Measurements from ENCODE around the gene FAM3D.
"Not testable (repeated sequence)": the region's sequence is repeated elsewhere in the genome, so short reads cannot be mapped to it uniquely, and the experiment has no call there.

The FAM3D gene

GRCh38 chr3:58683001-58683458 is 16.5 kb upstream of the FAM3D start:
- DNase-seq: peak; percentile 5

- no peak for DNase-seq
Measured at GRCh38 chr3:58681863-58682262, 15.3 kb upstream of the FAM3D start.

DNA sequence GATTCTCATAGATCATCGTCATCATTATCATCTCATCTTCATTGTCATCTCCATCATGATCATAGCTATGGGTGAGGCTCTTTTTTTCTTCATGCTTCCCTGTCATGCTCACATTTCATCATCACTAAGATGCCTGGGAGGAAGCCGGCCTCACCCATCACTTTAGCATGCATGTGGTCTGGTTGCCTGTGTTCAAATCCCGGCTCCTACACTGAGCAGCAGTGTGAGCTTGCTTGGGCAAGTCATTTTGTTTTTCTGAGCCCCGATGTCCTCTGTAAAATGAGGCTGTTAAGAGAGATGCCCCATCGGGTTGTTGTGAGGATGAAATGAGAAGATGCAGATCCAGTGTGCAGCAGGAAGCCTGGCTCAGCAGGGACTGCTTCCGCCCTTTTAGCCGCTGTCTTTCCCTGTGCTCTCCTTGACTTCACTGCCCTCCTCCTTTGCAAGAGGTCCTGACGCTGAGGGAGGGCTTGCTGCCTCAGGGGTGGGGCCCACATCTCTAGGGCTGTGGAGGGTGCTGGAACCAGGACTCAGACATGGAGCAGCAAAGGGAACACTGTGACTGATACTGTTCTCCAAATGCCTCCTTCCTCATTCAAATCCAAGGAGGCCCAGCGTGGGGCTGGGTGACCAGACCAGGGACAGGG is 14.4 kb upstream of the FAM3D start:
- DNase-seq: no peak

- DNase-seq: no peak
Measured at GRCh38 chr3:58679974-58680666, 13.5 kb upstream of the FAM3D start.

DNA sequence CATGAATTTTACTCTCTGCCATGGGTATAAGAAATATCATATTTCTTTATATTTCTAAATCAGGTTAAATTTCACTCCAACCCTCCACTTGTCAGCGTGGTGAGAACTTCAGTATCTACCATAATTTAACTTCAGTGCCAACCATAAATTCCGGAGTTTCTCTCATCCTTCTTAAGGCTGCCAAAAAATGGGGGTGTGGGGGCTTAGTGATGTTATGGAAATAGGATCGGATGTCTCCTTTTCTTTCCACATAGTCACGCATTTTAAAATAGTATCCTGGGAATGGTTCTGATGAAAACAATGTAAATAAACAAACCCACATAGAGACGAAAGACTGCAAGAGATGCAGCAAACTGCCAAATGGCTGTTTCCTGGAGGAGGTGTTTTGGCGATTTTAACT is 12.9 kb upstream of the FAM3D start:
- DNase-seq: no peak

DNA sequence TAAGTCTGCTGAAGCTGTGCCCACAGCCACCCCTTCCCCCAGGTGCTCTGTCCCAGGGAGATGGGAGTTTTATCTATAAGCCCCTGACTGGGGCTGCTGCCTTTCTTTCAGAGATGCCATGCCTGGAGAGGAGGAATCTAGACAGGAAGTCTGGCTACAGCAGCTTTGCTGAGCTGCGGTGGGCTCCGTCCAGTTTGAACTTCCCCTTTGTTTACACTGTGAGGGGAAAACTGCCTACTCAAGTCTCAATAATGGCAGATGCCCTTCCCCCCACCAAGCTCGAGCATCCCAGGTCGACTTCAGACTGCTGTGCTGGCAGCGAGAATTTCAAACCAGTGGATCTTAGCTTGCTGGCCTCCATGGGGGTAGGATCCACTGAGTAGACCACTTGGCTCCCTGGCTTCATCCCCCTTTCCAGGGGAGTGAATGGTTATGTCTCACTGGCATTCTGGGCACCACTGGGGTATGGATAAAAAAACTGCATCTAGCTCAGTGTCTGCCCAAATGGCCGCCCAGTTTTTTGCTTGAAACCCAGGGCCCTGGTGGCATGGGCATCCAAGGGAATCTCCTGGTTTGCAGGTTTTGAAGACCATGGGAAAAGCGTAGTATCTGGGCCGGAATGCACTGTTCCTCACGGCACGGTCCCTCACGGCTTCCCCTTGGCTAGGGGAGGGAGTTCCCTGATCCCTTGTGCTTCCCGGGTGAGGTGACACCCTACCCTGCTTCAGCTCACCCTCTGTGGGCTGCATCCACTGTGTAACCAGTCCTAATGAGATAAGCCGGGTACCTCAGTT is 11.8 kb upstream of the FAM3D start:
- DNase-seq: not testable (repeated sequence)

GRCh38 chr3:58672880-58673279 is 6.3 kb upstream of the FAM3D start:
- no peak for DNase-seq

DNA sequence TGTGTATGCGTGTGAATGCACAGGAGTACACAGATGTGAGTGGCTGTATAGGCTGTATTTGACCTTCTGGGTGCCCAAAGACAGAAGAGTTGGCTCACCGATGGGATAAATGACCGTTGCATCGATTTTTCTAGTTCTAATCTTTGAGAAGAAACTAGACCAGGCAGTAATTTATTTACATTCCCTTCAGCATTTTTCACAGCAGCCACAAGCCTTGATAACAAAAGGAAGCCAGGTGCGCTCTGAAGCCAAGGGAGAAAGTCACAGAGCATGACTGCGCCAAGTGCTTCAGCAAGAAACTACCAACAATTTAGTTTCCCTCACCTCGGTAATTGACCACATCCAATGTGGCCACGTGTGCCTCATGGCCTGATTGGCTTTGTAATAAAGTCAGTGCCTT is 5.9 kb upstream of the FAM3D start:
- no peak for DNase-seq

DNA sequence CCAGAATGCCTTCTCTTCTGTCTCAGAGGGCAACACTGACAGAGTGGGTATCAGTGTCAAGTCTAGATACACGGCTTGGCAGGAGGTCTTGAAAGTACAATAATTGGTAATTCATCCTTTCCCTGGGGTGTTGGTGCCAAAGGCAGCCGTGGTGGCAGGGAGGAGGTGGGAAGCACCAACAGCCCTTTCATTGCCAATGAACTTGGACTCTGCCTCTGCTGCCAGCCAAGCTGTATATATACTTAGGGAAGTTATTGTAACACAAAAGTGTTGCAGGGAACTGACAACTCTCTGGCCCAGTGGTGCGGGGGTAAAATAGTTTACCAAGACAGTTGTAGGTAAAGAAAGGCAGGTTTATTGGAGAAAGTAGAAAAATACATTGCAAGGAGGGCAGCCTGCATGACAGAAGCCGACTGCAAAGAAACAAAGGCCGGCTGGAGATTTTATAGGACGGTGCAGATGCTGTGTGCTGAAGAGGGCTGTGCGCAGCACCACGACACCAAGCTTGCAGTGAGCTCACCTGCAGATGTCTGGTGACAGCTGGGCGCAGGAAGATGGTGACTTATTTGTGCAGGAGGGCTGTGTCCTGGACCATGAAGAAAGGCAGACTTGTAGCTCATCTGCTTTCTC is 4.0 kb upstream of the FAM3D start:
- DNase-seq: no peak

- no peak for DNase-seq
Measured at GRCh38 chr3:58668247-58668646, 1.7 kb upstream of the FAM3D start.

DNA sequence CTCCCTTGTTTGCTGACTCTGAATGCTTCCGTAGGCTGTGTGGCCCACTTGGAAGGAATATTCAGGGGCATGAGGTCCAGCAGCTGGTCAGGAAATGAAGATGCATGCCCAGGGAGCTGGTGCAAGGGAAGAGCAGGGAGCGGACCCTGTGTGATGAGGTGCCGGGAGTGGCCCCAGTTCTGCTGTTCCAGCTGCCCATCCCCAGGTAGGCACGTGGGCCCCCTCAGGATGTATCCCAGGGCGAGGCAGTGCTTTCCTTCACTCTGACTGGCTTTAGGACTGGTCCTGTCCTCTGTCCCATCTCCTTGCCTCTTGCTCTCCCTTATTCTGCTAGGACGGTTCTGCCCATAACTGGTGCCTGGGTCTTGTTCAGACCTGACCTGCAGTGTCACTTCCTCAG is 1.1 kb upstream of the FAM3D start:
- DNase-seq: no peak

GRCh38 chr3:58667229-58667628 is 655 bp upstream of the FAM3D start:
- no peak for DNase-seq

GRCh38 chr3:58665405-58665804 is 1.2 kb downstream of the FAM3D start:
- no peak for DNase-seq

GRCh38 chr3:58664611-58665010 is 2.0 kb downstream of the FAM3D start:
- no peak for DNase-seq

DNA sequence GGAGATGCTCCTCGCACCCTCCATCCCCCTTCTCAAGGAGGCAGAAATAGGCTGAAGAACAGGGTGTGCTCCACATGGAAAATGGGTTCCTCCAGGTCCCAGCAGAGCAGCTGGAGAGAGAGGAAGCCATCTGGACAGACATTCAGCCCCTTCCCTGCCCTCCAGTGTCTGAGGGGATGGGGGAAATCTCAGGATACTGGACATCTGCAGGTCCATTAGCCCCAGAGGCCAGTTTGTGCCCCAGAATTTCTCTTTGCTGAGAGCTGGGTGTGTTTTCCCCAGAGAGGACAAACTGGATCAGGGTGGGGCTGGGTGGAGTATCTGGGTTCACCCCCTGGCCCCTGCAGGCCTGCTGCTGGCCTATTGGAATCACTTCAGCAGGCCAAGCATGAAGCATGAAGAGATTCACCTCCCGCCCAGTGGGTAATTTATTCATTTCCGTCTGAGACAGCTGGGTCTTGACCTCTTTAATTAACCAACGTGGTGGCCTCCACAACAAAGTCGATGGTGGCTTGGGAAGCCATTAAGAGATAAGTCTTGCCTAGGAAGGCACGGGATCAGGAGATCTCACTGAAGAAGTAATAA is 4.6 kb downstream of the FAM3D start:
- DNase-seq: no peak

DNA sequence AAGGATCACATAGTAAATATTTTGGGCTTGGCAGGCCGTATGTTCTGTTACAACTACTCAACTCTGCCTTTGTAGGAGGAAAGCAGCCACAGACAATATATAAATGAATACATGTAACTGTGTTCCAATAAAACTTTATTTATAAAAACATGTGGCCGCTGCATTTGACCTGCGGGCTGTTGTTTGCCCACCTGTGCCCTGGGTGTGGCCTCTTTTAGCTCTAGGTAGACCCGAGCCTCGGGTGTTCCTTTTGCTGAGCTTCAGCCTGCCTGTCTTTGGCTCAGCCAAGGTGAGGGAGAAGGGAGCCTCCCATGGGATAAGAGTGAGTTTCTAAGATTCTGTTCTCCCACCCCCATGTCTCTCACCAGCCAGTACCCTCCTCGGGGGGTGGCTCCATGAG is 5.6 kb downstream of the FAM3D start:
- no peak for DNase-seq

GRCh38 chr3:58659051-58659675 is 7.4 kb downstream of the FAM3D start:
- DNase-seq: no peak

DNA sequence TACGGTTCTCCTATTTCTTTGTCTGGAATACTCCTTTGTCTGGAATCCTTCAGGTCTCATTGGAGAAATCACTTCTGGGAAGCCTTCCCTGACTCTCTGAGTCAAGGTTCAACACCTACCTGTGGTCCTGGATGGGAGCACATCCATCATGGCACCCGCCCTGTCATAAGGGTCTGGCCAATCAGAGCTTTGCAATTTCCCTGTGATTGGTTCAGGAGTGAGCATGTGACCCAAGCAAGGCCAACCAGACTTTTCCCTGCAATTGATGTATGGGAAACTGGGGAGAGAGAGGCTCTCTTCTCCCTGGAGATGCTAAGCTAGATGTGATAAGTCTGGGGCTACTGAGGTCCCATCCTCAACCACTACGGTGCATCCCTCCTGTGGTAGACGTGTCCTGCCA is 8.1 kb downstream of the FAM3D start:
- DNase-seq: no peak

- no peak for DNase-seq
Measured at GRCh38 chr3:58657571-58658141, 8.9 kb downstream of the FAM3D start.

GRCh38 chr3:58657036-58657520 is 9.5 kb downstream of the FAM3D start:
- no peak for DNase-seq

DNA sequence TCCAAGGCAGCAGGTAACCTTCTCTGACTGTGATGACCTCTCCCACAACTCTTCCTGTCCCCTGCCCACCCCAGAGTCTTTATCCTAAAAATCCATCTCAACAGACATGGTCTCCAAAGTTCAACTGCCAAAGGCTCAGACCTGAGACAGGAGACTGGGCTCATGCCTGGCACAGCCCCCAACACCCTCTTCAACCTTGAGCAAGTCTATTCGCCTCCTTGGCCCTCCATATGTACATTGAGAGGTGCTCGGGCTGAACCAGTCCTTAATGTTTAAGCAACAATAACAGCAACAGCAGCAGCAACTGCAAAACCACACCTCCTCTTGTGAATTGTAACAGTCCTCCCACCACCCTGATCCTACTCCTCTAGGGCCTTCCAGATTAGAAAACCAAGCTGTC is 9.9 kb downstream of the FAM3D start:
- no peak for DNase-seq

DNA sequence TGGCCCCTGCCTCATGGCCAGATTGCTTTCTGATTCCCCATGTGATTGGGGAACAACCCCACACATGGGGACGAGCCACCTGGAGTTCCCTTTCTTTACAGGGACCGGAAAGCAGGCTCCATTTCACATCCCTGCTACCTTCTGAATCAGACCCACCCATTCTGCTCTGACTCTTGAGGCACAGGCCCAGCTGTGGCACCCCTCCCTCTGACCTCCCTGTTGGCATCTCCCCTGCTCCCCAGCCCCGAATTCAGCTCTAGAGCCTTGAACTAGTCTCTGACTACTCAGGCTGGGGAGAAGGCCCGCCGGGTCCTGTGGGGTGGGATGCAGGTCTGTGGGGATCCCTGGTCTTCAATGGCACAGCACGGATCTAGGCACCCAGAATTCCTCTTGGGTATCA is 12.1 kb downstream of the FAM3D start:
- no peak for DNase-seq
